ENCODE results near the gene USP19.

Gene USP19
- long read RNA-seq, donor 1: 0 reads
- long read RNA-seq, donor 2, full-length matches to known transcripts: 2 of 2 reads
- long read RNA-seq, donor 2, partial matches to known transcripts: 0 of 2 reads
- long read RNA-seq, donor 2, other reads (novel, unspliced or antisense): 0 of 2 reads
- long read RNA-seq, donor 3, full-length matches to known transcripts: 1 of 1 reads
- long read RNA-seq, donor 3, partial matches to known transcripts: 0 of 1 reads
- long read RNA-seq, donor 3, other reads (novel, unspliced or antisense): 0 of 1 reads
- long read RNA-seq, donor 4, full-length matches to known transcripts: 1 of 1 reads
- long read RNA-seq, donor 4, partial matches to known transcripts: 0 of 1 reads
- long read RNA-seq, donor 4, other reads (novel, unspliced or antisense): 0 of 1 reads
- long read RNA-seq, donor 5: 0 reads
- long read RNA-seq, donor 6, full-length matches to known transcripts: 1 of 1 reads
- long read RNA-seq, donor 6, partial matches to known transcripts: 0 of 1 reads
- long read RNA-seq, donor 6, other reads (novel, unspliced or antisense): 0 of 1 reads
- long read RNA-seq, donor 7, full-length matches to known transcripts: 3 of 10 reads
- long read RNA-seq, donor 7, partial matches to known transcripts: 7 of 10 reads
- long read RNA-seq, donor 7, other reads (novel, unspliced or antisense): 0 of 10 reads
- long read RNA-seq, donor 8, partial matches to known transcripts: 0 of 1 reads
- long read RNA-seq, donor 8, other reads (novel, unspliced or antisense): 0 of 1 reads

- DNase-seq: peak; percentile 91
Observed at GRCh38 chr3:49120438-49121131, at the start of gene USP19. TSS of gene USP19 (minus strand) at chr3:49120823. CDS start at chr3:49119145, 1,678 bp downstream.

GRCh38 chr3:49166752-49167556 lies 46.3 kb upstream of the USP19 start:
- DNase-seq: no peak

GRCh38 chr3:49165771-49166751 lies 45.4 kb upstream of the USP19 start, which contains the start of gene CCDC71:
TSS of gene CCDC71 (minus strand) at chr3:49166331. CDS start at chr3:49164208, 2,123 bp downstream.
- DNase-seq: peak; percentile 67

- no peak for DNase-seq
Observed at GRCh38 chr3:49164983-49165720, 44.5 kb upstream of the USP19 start.

GRCh38 chr3:49163609-49164008 lies 43.0 kb upstream of the USP19 start:
- no peak for DNase-seq

GRCh38 chr3:49162751-49163419 lies 42.3 kb upstream of the USP19 start:
- no peak for DNase-seq

- DNase-seq: no peak
Observed at GRCh38 chr3:49161808-49162530, 41.3 kb upstream of the USP19 start.

- no peak for DNase-seq
Observed at GRCh38 chr3:49161197-49161596, 40.6 kb upstream of the USP19 start.

GRCh38 chr3:49158792-49159191 lies 38.2 kb upstream of the USP19 start:
- DNase-seq: no peak

GRCh38 chr3:49158103-49158709 lies 37.6 kb upstream of the USP19 start:
- no peak for DNase-seq

- DNase-seq: no peak
Observed at GRCh38 chr3:49157289-49157688, 36.7 kb upstream of the USP19 start.

GRCh38 chr3:49153349-49153912 lies 32.8 kb upstream of the USP19 start:
- no peak for DNase-seq

- DNase-seq: no peak
Observed at GRCh38 chr3:49151610-49152009, 31.0 kb upstream of the USP19 start.

- no peak for DNase-seq
Observed at GRCh38 chr3:49148159-49148558, 27.5 kb upstream of the USP19 start.

GRCh38 chr3:49140080-49140479 lies 19.5 kb upstream of the USP19 start:
- DNase-seq: no peak

- DNase-seq: no peak
Observed at GRCh38 chr3:49135499-49135898, 14.9 kb upstream of the USP19 start.

- no peak for DNase-seq
Observed at GRCh38 chr3:49134471-49135265, 14.0 kb upstream of the USP19 start.
